SK-N-SH treated with all-trans-retinoic acid at 6 μM for 48 hours (cell line): Measurements from ENCODE around the gene HOXC10.

ENCODE experiments used
- ATAC-seq: fragments of 200-7000 bp; cut with Tn5 transposase; 3 replicates; pipeline ENCODE4 v1.9.1; 2020; ENCODE audit warnings: mild to moderate bottlenecking, moderate library complexity
- ARNTL ChIP-seq: fragments of 450-650 bp; formaldehyde crosslinking; IDR thresholded peaks from 2 replicates; pipeline ENCODE4 v1.5.0; 2020; ENCODE audit warnings: low read depth, mild to moderate bottlenecking, moderate library complexity, borderline replicate concordance
- BACH2 ChIP-seq: fragments of 250-450 bp; sonication (Bioruptor Pico); IDR thresholded peaks from 2 replicates; pipeline ENCODE4 v1.9.0; 2021; ENCODE audit warnings: mild to moderate bottlenecking, borderline replicate concordance
- CSDC2 ChIP-seq: fragments of 250-450 bp; sonication (Bioruptor Pico); IDR thresholded peaks from 2 replicates; pipeline ENCODE4 v1.5.0; 2020; ENCODE audit warnings: mild to moderate bottlenecking, moderate library complexity
- ESRRG ChIP-seq: fragments of 250-450 bp; sonication (Bioruptor Pico); IDR thresholded peaks from 2 replicates; pipeline ENCODE4 v1.6.1; 2021; ENCODE audit warnings: mild to moderate bottlenecking
- GLIS3 ChIP-seq: fragments of 250-450 bp; sonication (Bioruptor Pico); IDR thresholded peaks from 2 replicates; pipeline ENCODE4 v1.5.0; 2020; ENCODE audit warnings: mild to moderate bottlenecking, moderate library complexity
- ISL1 ChIP-seq: fragments of 250-450 bp; sonication (Bioruptor Pico); IDR thresholded peaks from 2 replicates; pipeline ENCODE4 v2.1.2; 2022; ENCODE audit warnings: mild to moderate bottlenecking, moderate library complexity
- OSR1 ChIP-seq: fragments of 250-450 bp; sonication (Bioruptor Pico); IDR thresholded peaks from 2 replicates; pipeline ENCODE4 v1.8.0; 2022; ENCODE audit warnings: moderate library complexity, mild to moderate bottlenecking, inconsistent platforms
- PPARA ChIP-seq: fragments of 250-450 bp; sonication (Bioruptor Pico); IDR thresholded peaks from 2 replicates; pipeline ENCODE4 v1.5.0; 2020; ENCODE audit warnings: mild to moderate bottlenecking, borderline replicate concordance
- RARB ChIP-seq: fragments of 250-450 bp; sonication (Bioruptor Pico); IDR thresholded peaks from 2 replicates; pipeline ENCODE4 v1.8.0; 2021; ENCODE audit warnings: mild to moderate bottlenecking, moderate library complexity
- SNAI2 ChIP-seq: fragments of 250-450 bp; sonication (Bioruptor Pico); IDR thresholded peaks from 2 replicates; pipeline ENCODE4 v1.5.0; 2020; ENCODE audit warnings: mild to moderate bottlenecking, moderate library complexity
- TCF4 ChIP-seq: fragments of 250-450 bp; sonication (Bioruptor Pico); IDR thresholded peaks from 2 replicates; pipeline ENCODE4 v1.8.0; 2021; ENCODE audit warnings: mild to moderate bottlenecking, moderate library complexity, borderline replicate concordance
- TOX ChIP-seq: fragments of 250-450 bp; sonication (Bioruptor Pico); IDR thresholded peaks from 2 replicates; pipeline ENCODE4 v1.8.0; 2021; ENCODE audit warnings: mild to moderate bottlenecking, moderate library complexity, borderline replicate concordance
- ZC3H10 ChIP-seq: fragments of 250-450 bp; sonication (Bioruptor Pico); IDR thresholded peaks from 2 replicates; pipeline ENCODE4 v1.5.1; 2021; ENCODE audit warnings: mild to moderate bottlenecking, moderate library complexity
- ZFP3 ChIP-seq: fragments of 250-450 bp; sonication (Bioruptor Pico); IDR thresholded peaks from 2 replicates; pipeline ENCODE4 v1.5.0; 2020; ENCODE audit warnings: mild to moderate bottlenecking, moderate library complexity
- ZFP30 ChIP-seq: fragments of 450-650 bp; formaldehyde crosslinking; IDR thresholded peaks from 2 replicates; pipeline ENCODE4 v1.5.0; 2022; ENCODE audit warnings: mild to moderate bottlenecking, moderate library complexity
- ZNF70 ChIP-seq: fragments of 450-650 bp; formaldehyde crosslinking; IDR thresholded peaks from 2 replicates; pipeline ENCODE4 v1.5.0; 2020; ENCODE audit warnings: mild to moderate bottlenecking, moderate library complexity
- ZNF8 ChIP-seq: fragments of 450-650 bp; formaldehyde crosslinking; IDR thresholded peaks from 2 replicates; pipeline ENCODE4 v1.5.0; 2020; ENCODE audit warnings: mild to moderate bottlenecking, moderate library complexity
- TF ChIP-seq, protein P1 (sequence below): fragments of 250-450 bp; sonication (Bioruptor Pico); IDR thresholded peaks from 2 replicates; pipeline ENCODE4 v1.5.1; 2020; ENCODE audit warnings: low read depth, mild to moderate bottlenecking, moderate library complexity
- TF ChIP-seq, protein P2 (sequence below): fragments of 250-450 bp; sonication (Bioruptor Pico); IDR thresholded peaks from 2 replicates; pipeline ENCODE4 v1.8.0; 2020; ENCODE audit warnings: mild to moderate bottlenecking, moderate library complexity, borderline replicate concordance
- TF ChIP-seq, protein P3 (sequence below): fragments of 250-450 bp; sonication (Bioruptor Pico); IDR thresholded peaks from 2 replicates; pipeline ENCODE4 v1.5.1; 2021; ENCODE audit warnings: mild to moderate bottlenecking, moderate library complexity
- TF ChIP-seq, protein P4 (sequence below): fragments of 250-450 bp; sonication (Bioruptor Pico); IDR thresholded peaks from 2 replicates; pipeline ENCODE4 v1.8.0; 2021; ENCODE audit warnings: low read depth, mild to moderate bottlenecking, moderate library complexity, borderline replicate concordance

HOXC10 gene

DNA sequence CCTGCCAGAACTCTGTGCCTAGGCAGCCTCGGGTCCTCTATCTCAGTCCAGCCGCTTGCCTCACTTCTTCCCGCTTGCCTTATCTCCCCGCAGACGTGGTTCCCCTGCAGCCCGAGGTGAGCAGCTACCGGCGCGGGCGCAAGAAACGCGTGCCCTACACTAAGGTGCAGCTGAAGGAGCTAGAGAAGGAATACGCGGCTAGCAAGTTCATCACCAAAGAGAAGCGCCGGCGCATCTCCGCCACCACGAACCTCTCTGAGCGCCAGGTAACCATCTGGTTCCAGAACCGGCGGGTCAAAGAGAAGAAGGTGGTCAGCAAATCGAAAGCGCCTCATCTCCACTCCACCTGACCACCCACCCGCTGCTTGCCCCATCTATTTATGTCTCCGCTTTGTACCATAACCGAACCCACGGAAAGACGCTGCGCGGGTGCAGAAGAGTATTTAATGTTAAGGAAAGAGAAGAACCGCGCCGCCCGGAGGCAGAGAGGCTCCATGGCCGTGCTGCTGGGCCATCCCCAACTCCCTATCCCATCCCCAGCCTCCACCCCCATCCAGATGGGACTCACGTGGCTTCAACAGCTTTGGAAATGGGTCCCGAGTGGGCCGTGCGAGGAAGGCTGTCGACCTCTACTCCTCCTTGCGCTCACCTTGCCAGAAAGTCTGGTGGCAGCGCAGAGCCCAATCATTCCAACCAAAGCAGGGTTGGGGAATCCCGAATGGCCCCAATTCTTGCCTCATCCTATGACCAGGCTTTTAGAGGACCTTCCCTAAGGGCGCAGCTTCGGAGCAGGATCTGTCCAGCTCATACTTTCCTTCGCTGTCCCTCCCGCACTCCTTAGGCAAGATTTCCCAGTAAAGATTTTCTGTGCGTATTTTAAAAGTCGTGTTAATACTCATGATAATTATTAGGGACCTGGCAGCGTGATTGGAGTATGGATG lies 39.8 kb upstream of the HOXC10 start:
- TF ChIP-seq, protein P1, sequence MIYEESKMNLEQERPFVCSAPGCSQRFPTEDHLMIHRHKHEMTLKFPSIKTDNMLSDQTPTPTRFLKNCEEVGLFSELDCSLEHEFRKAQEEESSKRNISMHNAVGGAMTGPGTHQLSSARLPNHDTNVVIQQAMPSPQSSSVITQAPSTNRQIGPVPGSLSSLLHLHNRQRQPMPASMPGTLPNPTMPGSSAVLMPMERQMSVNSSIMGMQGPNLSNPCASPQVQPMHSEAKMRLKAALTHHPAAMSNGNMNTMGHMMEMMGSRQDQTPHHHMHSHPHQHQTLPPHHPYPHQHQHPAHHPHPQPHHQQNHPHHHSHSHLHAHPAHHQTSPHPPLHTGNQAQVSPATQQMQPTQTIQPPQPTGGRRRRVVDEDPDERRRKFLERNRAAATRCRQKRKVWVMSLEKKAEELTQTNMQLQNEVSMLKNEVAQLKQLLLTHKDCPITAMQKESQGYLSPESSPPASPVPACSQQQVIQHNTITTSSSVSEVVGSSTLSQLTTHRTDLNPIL (CRISPR knock-in tag): no peak
- TF ChIP-seq OSR1 (no peak), BACH2 (CRISPR knock-in tag) (no peak), ISL1 (no peak), RARB (CRISPR knock-in tag) (no peak), ARNTL (CRISPR knock-in tag) (no peak), ZNF8 (no peak)
- TF ChIP-seq, protein P2, sequence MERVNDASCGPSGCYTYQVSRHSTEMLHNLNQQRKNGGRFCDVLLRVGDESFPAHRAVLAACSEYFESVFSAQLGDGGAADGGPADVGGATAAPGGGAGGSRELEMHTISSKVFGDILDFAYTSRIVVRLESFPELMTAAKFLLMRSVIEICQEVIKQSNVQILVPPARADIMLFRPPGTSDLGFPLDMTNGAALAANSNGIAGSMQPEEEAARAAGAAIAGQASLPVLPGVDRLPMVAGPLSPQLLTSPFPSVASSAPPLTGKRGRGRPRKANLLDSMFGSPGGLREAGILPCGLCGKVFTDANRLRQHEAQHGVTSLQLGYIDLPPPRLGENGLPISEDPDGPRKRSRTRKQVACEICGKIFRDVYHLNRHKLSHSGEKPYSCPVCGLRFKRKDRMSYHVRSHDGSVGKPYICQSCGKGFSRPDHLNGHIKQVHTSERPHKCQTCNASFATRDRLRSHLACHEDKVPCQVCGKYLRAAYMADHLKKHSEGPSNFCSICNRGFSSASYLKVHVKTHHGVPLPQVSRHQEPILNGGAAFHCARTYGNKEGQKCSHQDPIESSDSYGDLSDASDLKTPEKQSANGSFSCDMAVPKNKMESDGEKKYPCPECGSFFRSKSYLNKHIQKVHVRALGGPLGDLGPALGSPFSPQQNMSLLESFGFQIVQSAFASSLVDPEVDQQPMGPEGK (CRISPR knock-in tag): no peak
- TF ChIP-seq, protein P3, sequence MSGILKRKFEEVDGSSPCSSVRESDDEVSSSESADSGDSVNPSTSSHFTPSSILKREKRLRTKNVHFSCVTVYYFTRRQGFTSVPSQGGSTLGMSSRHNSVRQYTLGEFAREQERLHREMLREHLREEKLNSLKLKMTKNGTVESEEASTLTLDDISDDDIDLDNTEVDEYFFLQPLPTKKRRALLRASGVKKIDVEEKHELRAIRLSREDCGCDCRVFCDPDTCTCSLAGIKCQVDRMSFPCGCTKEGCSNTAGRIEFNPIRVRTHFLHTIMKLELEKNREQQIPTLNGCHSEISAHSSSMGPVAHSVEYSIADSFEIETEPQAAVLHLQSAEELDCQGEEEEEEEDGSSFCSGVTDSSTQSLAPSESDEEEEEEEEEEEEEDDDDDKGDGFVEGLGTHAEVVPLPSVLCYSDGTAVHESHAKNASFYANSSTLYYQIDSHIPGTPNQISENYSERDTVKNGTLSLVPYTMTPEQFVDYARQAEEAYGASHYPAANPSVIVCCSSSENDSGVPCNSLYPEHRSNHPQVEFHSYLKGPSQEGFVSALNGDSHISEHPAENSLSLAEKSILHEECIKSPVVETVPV (CRISPR knock-in tag): no peak

DNA sequence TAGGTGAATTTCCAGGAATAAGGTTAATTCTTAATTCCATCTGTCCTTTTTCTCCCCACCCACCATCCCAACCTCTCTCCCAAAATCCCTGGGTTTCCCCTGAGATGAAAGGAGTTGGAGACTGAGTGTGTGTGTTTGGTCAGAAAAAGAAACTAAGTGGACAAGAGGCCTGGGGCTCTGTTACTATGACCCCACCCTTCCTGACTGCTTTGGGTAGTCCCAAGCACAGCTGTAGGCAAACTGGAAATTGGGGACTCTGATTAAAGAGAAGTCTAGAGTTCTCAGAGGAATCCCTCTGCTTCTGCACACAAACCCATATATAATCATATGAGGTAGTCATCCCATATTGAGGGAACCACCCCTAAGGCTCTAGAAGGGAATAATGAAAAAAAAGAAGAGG lies 37.2 kb upstream of the HOXC10 start:
- ATAC-seq: no peak
- TF ChIP-seq ZFP30 (CRISPR knock-in tag) (no peak), RARB (CRISPR knock-in tag) (no peak), GLIS3 (CRISPR knock-in tag) (no peak), ARNTL (CRISPR knock-in tag) (no peak), OSR1 (no peak), ZNF8 (no peak), PPARA (no peak), CSDC2 (CRISPR knock-in tag) (no peak), ZFP3 (CRISPR knock-in tag) (no peak), ZNF70 (no peak), TCF4 (CRISPR knock-in tag) (no peak), BACH2 (CRISPR knock-in tag) (no peak)
- TF ChIP-seq, protein P3 (CRISPR knock-in tag): no peak
- TF ChIP-seq, protein P4, sequence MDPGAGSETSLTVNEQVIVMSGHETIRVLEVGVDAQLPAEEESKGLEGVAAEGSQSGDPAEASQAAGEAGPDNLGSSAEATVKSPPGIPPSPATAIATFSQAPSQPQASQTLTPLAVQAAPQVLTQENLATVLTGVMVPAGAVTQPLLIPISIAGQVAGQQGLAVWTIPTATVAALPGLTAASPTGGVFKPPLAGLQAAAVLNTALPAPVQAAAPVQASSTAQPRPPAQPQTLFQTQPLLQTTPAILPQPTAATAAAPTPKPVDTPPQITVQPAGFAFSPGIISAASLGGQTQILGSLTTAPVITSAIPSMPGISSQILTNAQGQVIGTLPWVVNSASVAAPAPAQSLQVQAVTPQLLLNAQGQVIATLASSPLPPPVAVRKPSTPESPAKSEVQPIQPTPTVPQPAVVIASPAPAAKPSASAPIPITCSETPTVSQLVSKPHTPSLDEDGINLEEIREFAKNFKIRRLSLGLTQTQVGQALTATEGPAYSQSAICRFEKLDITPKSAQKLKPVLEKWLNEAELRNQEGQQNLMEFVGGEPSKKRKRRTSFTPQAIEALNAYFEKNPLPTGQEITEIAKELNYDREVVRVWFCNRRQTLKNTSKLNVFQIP: no peak
- TF ChIP-seq, protein P1 (CRISPR knock-in tag): no peak

More for the DNA sequence above, 39.8 kb upstream of the HOXC10 start:
- ATAC-seq: no peak

DNA sequence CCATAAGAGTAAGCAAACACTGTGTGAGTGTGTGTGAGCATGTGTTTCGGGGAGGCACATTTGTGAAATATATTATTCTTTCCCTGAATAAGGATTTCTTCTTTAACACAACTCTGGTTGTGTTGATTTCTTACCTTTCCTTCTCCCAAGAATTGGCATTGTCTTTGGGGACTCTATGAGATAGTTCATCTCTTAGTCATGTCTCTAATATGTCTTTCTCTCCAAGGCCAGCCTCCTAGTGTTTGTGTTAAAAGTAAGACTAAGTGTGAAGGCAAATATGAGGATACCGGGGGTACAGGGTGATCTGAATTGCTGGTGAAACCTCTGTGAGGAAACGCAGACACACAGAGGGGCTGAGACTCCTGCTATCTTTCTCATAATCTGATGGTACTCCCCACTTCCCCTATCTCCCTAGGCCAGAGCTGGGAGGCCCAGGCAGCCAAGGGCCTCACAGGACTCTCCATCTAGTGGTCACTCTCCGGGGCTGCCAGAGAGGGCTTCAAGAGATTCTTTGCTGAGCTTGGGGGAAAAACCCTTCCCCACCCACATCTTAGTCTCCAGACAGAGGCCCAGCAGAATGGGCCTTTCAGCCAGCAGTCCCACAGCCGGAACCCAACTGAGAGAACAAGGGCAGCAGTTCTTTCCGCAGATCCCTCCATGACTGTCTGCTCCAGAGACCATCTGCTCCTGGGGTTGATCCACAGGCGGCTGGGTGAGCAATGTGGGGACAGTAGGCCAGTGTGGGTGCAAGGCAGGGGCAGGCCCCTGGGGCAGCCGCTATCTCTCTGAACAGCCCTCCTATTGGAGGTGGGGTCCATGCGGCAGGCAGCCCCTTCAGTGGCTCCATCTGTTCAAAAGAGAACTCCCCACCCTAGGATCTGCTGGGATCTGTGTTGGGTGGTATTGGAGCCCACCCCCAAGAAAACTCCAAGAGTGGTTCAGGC lies 36.0 kb upstream of the HOXC10 start:
- no peak for ATAC-seq
- no peak for TF ChIP-seq ZNF8
- TF ChIP-seq OSR1: no peak
- no peak for TF ChIP-seq SNAI2 (CRISPR knock-in tag)
- TF ChIP-seq CSDC2 (CRISPR knock-in tag): no peak
- no peak for TF ChIP-seq ARNTL (CRISPR knock-in tag)
- no peak for TF ChIP-seq PPARA
- TF ChIP-seq TOX (CRISPR knock-in tag): no peak
- TF ChIP-seq ZC3H10 (CRISPR knock-in tag): no peak
- TF ChIP-seq ZFP30 (CRISPR knock-in tag): no peak
- TF ChIP-seq, protein P2 (CRISPR knock-in tag): no peak
- no peak for TF ChIP-seq ESRRG (CRISPR knock-in tag)
- TF ChIP-seq RARB (CRISPR knock-in tag): no peak
- no peak for TF ChIP-seq GLIS3 (CRISPR knock-in tag)
- no peak for TF ChIP-seq BACH2 (CRISPR knock-in tag)
- TF ChIP-seq TCF4 (CRISPR knock-in tag): no peak
